ENCODE data around the gene HTRA1.

Gene HTRA1

GRCh38 chr10:122516734-122517133 lies 55.4 kb downstream of the HTRA1 start:
- Mint-ChIP-seq H3K4me1 (peaks cover 22% of the 10 kb centered on the region), H3K4me3 (no peak overlapping the region), H3K36me3 (ENCODE audit: low read depth) (no peaks in the 10 kb centered on the region), H3K27ac (no peak overlapping the region), H3K27me3 (ENCODE audit: low read depth, poor library complexity) (peaks cover 3% of the 10 kb centered on the region), H3K9me3 (no peaks in the 10 kb centered on the region)
- no peak for TF ChIP-seq CTCF (IDR thresholded peaks at IDR 0.05)
- no peak for DNase-seq

- H3K27ac Mint-ChIP-seq, result no peak overlapping the region
- H3K36me3 Mint-ChIP-seq (ENCODE audit: low read depth), result no peaks in the 10 kb centered on the region
- no peak for DNase-seq
- H3K4me1 Mint-ChIP-seq, result peaks cover 17% of the 10 kb centered on the region
- peaks cover 3% of the 10 kb centered on the region for H3K9me3 Mint-ChIP-seq
- H3K4me3 Mint-ChIP-seq, result no peak overlapping the region
- no peak for TF ChIP-seq CTCF (IDR thresholded peaks at IDR 0.05)
- peaks cover 10% of the 10 kb centered on the region for H3K27me3 Mint-ChIP-seq (ENCODE audit: low read depth, poor library complexity)
Observed at GRCh38 chr10:122519144-122519543, 57.8 kb downstream of the HTRA1 start.

- Mint-ChIP-seq H3K27me3 (ENCODE audit: low read depth, poor library complexity) (peaks cover 18% of the 10 kb centered on the region), H3K9me3 (peaks cover 3% of the 10 kb centered on the region), H3K4me3 (no peak overlapping the region), H3K36me3 (ENCODE audit: low read depth) (no peaks in the 10 kb centered on the region), H3K4me1 (peaks cover 10% of the 10 kb centered on the region), H3K27ac (no peak overlapping the region)
- no peak for DNase-seq
- TF ChIP-seq CTCF (IDR thresholded peaks at IDR 0.05), result no peak
Observed at GRCh38 chr10:122519873-122520272, 58.5 kb downstream of the HTRA1 start.

GRCh38 chr10:122521011-122521410 lies 59.7 kb downstream of the HTRA1 start:
- Mint-ChIP-seq H3K4me1 (peaks cover 5% of the 10 kb centered on the region), H3K36me3 (ENCODE audit: low read depth) (no peaks in the 10 kb centered on the region), H3K27me3 (ENCODE audit: low read depth, poor library complexity) (peaks cover 19% of the 10 kb centered on the region), H3K4me3 (no peak overlapping the region), H3K27ac (no peak overlapping the region), H3K9me3 (peaks cover 3% of the 10 kb centered on the region)
- TF ChIP-seq CTCF (IDR thresholded peaks at IDR 0.05), result no peak
- DNase-seq, result no peak

- Mint-ChIP-seq H3K9me3 (peaks cover 3% of the 10 kb centered on the region), H3K4me1 (peaks cover 12% of the 10 kb centered on the region), H3K4me3 (no peak overlapping the region), H3K27me3 (ENCODE audit: low read depth, poor library complexity) (peaks cover 23% of the 10 kb centered on the region), H3K27ac (no peak overlapping the region), H3K36me3 (ENCODE audit: low read depth) (no peaks in the 10 kb centered on the region)
- no peak for DNase-seq
- TF ChIP-seq CTCF (IDR thresholded peaks at IDR 0.05), result no peak
Observed at GRCh38 chr10:122524811-122525210, 63.5 kb downstream of the HTRA1 start.

GRCh38 chr10:122525788-122526187 lies 64.4 kb downstream of the HTRA1 start:
- no peak for DNase-seq
- TF ChIP-seq CTCF (IDR thresholded peaks at IDR 0.05), result peak; percentile 26
- peaks cover 15% of the 10 kb centered on the region for H3K4me1 Mint-ChIP-seq
- H3K27ac Mint-ChIP-seq, result no peak overlapping the region
- H3K9me3 Mint-ChIP-seq, result peaks cover 3% of the 10 kb centered on the region
- H3K27me3 Mint-ChIP-seq (ENCODE audit: low read depth, poor library complexity), result peaks cover 25% of the 10 kb centered on the region
- H3K36me3 Mint-ChIP-seq (ENCODE audit: low read depth), result no peaks in the 10 kb centered on the region
- no peak overlapping the region for H3K4me3 Mint-ChIP-seq
